Ureter (tissue), 1 donor: ENCODE data around the gene IGF2BP1. TPM values are rescaled to one million over a fixed set of nuclear protein-coding genes. Genes with fewer than 3 reads are reported as not detected.
"Not testable (repeated sequence)": the region's sequence is repeated elsewhere in the genome, so short reads cannot be mapped to it uniquely, and the experiment has no call there.

Experiments used
- DNase-seq: peaks from one replicate; pipeline ENCODE4 v3.0.0-alpha.2; 2020; ENCODE audit warnings: low spot score
- total RNA-seq: library from RNA; stranded (reverse); gene quantifications from one replicate; pipeline ENCODE4 v1.2.4, GENCODE V29; 2023
- donor health status: DM: yes; HTN: yes; CAD: no.

Gene IGF2BP1
- total RNA-seq, 1 donor from 2014 or later = not detected

- DNase-seq = no peak
Measured at GRCh38 chr17:49020609-49021008, 23.4 kb downstream of the IGF2BP1 start.

GRCh38 chr17:49021095-49021767 lies 24.0 kb downstream of the IGF2BP1 start:
- no peak for DNase-seq

GRCh38 chr17:49021768-49022103 lies 24.6 kb downstream of the IGF2BP1 start:
- DNase-seq = no peak

- no peak for DNase-seq
Measured at GRCh38 chr17:49022391-49022941, 25.3 kb downstream of the IGF2BP1 start.

- DNase-seq = no peak
Measured at GRCh38 chr17:49024523-49024922, 27.3 kb downstream of the IGF2BP1 start.

- not testable (repeated sequence) for DNase-seq
Measured at GRCh38 chr17:49026447-49026846, 29.3 kb downstream of the IGF2BP1 start.

GRCh38 chr17:49028271-49028670 lies 31.1 kb downstream of the IGF2BP1 start:
- DNase-seq = no peak

GRCh38 chr17:49029801-49030200 lies 32.6 kb downstream of the IGF2BP1 start:
- no peak for DNase-seq

- no peak for DNase-seq
Measured at GRCh38 chr17:49031965-49032928, 35.1 kb downstream of the IGF2BP1 start.

- no peak for DNase-seq
Measured at GRCh38 chr17:49035470-49036269, 38.5 kb downstream of the IGF2BP1 start.

- DNase-seq = no peak
Measured at GRCh38 chr17:49036270-49036626, 39.1 kb downstream of the IGF2BP1 start.

- no peak for DNase-seq
Measured at GRCh38 chr17:49038138-49038537, 41.0 kb downstream of the IGF2BP1 start.

- no peak for DNase-seq
Measured at GRCh38 chr17:49038544-49038943, 41.4 kb downstream of the IGF2BP1 start.

- DNase-seq = not testable (repeated sequence)
Measured at GRCh38 chr17:49039518-49039917, 42.3 kb downstream of the IGF2BP1 start.

- DNase-seq = no peak
Measured at GRCh38 chr17:49041527-49041926, 44.3 kb downstream of the IGF2BP1 start.

- DNase-seq = no peak
Measured at GRCh38 chr17:49045376-49045775, 48.2 kb downstream of the IGF2BP1 start.

GRCh38 chr17:49046912-49047311 lies 49.7 kb downstream of the IGF2BP1 start:
- DNase-seq = no peak

GRCh38 chr17:49049265-49049664 lies 52.1 kb downstream of the IGF2BP1 start:
- no peak for DNase-seq

- no peak for DNase-seq
Measured at GRCh38 chr17:49050611-49051010, 53.4 kb downstream of the IGF2BP1 start.

- DNase-seq = no peak
Measured at GRCh38 chr17:49051269-49051668, 54.1 kb downstream of the IGF2BP1 start.

GRCh38 chr17:49053171-49053829 lies 56.1 kb downstream of the IGF2BP1 start:
- no peak for DNase-seq
